ENCODE data around the gene C10orf88.

The C10orf88 gene

GRCh38 chr10:122993797-122994336, 39.8 kb upstream of the C10orf88 start:
- no peak overlapping the region for H3K23ac ChIP-seq (ENCODE audit: low read length in 2 of 2)
- WGBS: 89% methylated on average over 6 of the region's 6 CpGs

GRCh38 chr10:122992031-122992585, 38.1 kb upstream of the C10orf88 start:
- WGBS: no CpG with 5 or more reads among the region's 1 CpG
- H3K4ac ChIP-seq (ENCODE audit: low read depth in 1 of 2, low read length in 2 of 2): no peak overlapping the region

More at GRCh38 chr10:122993797-122994336, 39.8 kb upstream of the C10orf88 start:
- no peak overlapping the region for H4K8ac ChIP-seq (ENCODE audit: low read length)
- no peak overlapping the region for H2AFZ ChIP-seq (ENCODE audit: low read depth, low read length)
- H3K36me3 ChIP-seq (ENCODE audit: control insufficient read depth in 1 of 2, insufficient read depth in 2 of 2, low read depth in 1 of 2, low read length in 2 of 2): peaks cover 12 to 66% of the 10 kb centered on the region in 2 experiments
- no peak overlapping the region for H2BK12ac ChIP-seq (ENCODE audit: low read length in 2 of 2)
- no peak overlapping the region for H3K18ac ChIP-seq (ENCODE audit: low read depth in 1 of 2, low read length in 2 of 2)
- no peaks in the 10 kb centered on the region for H3K27me3 ChIP-seq (ENCODE audit: control insufficient read depth in 1 of 2, insufficient read depth in 1 of 2, low read length in 2 of 2)
- peaks cover under 1% of the 10 kb centered on the region for H3K4me1 ChIP-seq (ENCODE audit: control insufficient read depth, insufficient read depth, low read depth, low read length)
- no peak overlapping the region for H2BK5ac ChIP-seq (ENCODE audit: low read depth, low read length, poor library complexity, severe bottlenecking)
- H3K14ac ChIP-seq (ENCODE audit: low read length in 2 of 2): no peak overlapping the region
- H3K9me3 ChIP-seq (ENCODE audit: control insufficient read depth, low read length): no peaks in the 10 kb centered on the region
- DNase-seq: no peak
- H3K27ac ChIP-seq (ENCODE audit: low read length, poor library complexity, severe bottlenecking): no peak overlapping the region
- H3K79me1 ChIP-seq (replicated peaks; ENCODE audit: low read length, poor library complexity, severe bottlenecking): peaks cover 20% of the 10 kb centered on the region
- no peak overlapping the region for H2BK120ac ChIP-seq (ENCODE audit: low read depth, low read length)
- H3K9ac ChIP-seq (ENCODE audit: low read length): no peak overlapping the region
- no peak overlapping the region for H3K4me3 ChIP-seq (ENCODE audit: insufficient read depth in 1 of 2, low read depth in 1 of 2, low read length in 2 of 2)
- H3K4ac ChIP-seq (ENCODE audit: low read depth in 1 of 2, low read length in 2 of 2): no peak overlapping the region
- no peak overlapping the region for H3K4me2 ChIP-seq (ENCODE audit: low read length, poor library complexity, severe bottlenecking)
- H2BK15ac ChIP-seq (ENCODE audit: low read depth, poor library complexity, severe bottlenecking): no peak overlapping the region
- no peak overlapping the region for H4K91ac ChIP-seq (ENCODE audit: low read length)
- no peak overlapping the region for H2AK5ac ChIP-seq (ENCODE audit: low read length, severe bottlenecking)

GRCh38 chr10:122990278-122990677, 36.3 kb upstream of the C10orf88 start:
- peaks cover 10 to 46% of the 10 kb centered on the region in 2 experiments for H3K36me3 ChIP-seq (ENCODE audit: control insufficient read depth in 1 of 2, insufficient read depth in 2 of 2, low read depth in 1 of 2, low read length in 2 of 2)
- H3K9me3 ChIP-seq (ENCODE audit: control insufficient read depth, low read length): no peaks in the 10 kb centered on the region
- H2AFZ ChIP-seq (ENCODE audit: low read depth, low read length): no peak overlapping the region
- H2BK15ac ChIP-seq (ENCODE audit: low read depth, poor library complexity, severe bottlenecking): no peak overlapping the region
- H2BK5ac ChIP-seq (ENCODE audit: low read depth, low read length, poor library complexity, severe bottlenecking): no peak overlapping the region
- no peaks in the 10 kb centered on the region for H3K27me3 ChIP-seq (ENCODE audit: control insufficient read depth in 1 of 2, insufficient read depth in 1 of 2, low read length in 2 of 2)
- H3K18ac ChIP-seq (ENCODE audit: low read depth in 1 of 2, low read length in 2 of 2): no peak overlapping the region
- DNase-seq: no peak
- H3K14ac ChIP-seq (ENCODE audit: low read length in 2 of 2): no peak overlapping the region
- no peak overlapping the region for H2AK5ac ChIP-seq (ENCODE audit: low read length, severe bottlenecking)
- no peak overlapping the region for H3K4me3 ChIP-seq (ENCODE audit: insufficient read depth in 1 of 2, low read depth in 1 of 2, low read length in 2 of 2)
- no peak overlapping the region for H4K8ac ChIP-seq (ENCODE audit: low read length)
- no peak overlapping the region for H4K91ac ChIP-seq (ENCODE audit: low read length)
- no peak overlapping the region for H2BK120ac ChIP-seq (ENCODE audit: low read depth, low read length)
- peaks cover 7% of the 10 kb centered on the region for H3K79me1 ChIP-seq (replicated peaks; ENCODE audit: low read length, poor library complexity, severe bottlenecking)
- no peak overlapping the region for H3K23ac ChIP-seq (ENCODE audit: low read length in 2 of 2)
- 48% methylated on average over 3 of the region's 5 CpGs for WGBS
- no peak overlapping the region for H2BK12ac ChIP-seq (ENCODE audit: low read length in 2 of 2)
- H3K4me2 ChIP-seq (ENCODE audit: low read length, poor library complexity, severe bottlenecking): no peak overlapping the region
- H3K4ac ChIP-seq (ENCODE audit: low read depth in 1 of 2, low read length in 2 of 2): no peak overlapping the region
- no peaks in the 10 kb centered on the region for H3K4me1 ChIP-seq (ENCODE audit: control insufficient read depth, insufficient read depth, low read depth, low read length)
- no peak overlapping the region for H3K27ac ChIP-seq (ENCODE audit: low read length, poor library complexity, severe bottlenecking)
- no peak overlapping the region for H3K9ac ChIP-seq (ENCODE audit: low read length)

More at GRCh38 chr10:122992031-122992585, 38.1 kb upstream of the C10orf88 start:
- no peak overlapping the region for H2BK120ac ChIP-seq (ENCODE audit: low read depth, low read length)
- peaks cover 11% of the 10 kb centered on the region for H3K79me1 ChIP-seq (replicated peaks; ENCODE audit: low read length, poor library complexity, severe bottlenecking)
- H3K9ac ChIP-seq (ENCODE audit: low read length): no peak overlapping the region
- no peaks in the 10 kb centered on the region for H3K27me3 ChIP-seq (ENCODE audit: control insufficient read depth in 1 of 2, insufficient read depth in 1 of 2, low read length in 2 of 2)
- no peak for DNase-seq
- H2BK5ac ChIP-seq (ENCODE audit: low read depth, low read length, poor library complexity, severe bottlenecking): no peak overlapping the region
- H3K23ac ChIP-seq (ENCODE audit: low read length in 2 of 2): no peak overlapping the region
- H3K27ac ChIP-seq (ENCODE audit: low read length, poor library complexity, severe bottlenecking): no peak overlapping the region
- no peak overlapping the region for H2BK15ac ChIP-seq (ENCODE audit: low read depth, poor library complexity, severe bottlenecking)
- H2BK12ac ChIP-seq (ENCODE audit: low read length in 2 of 2): no peak overlapping the region
- no peaks in the 10 kb centered on the region for H3K4me1 ChIP-seq (ENCODE audit: control insufficient read depth, insufficient read depth, low read depth, low read length)
- no peak overlapping the region for H3K4me3 ChIP-seq (ENCODE audit: insufficient read depth in 1 of 2, low read depth in 1 of 2, low read length in 2 of 2)
- H3K36me3 ChIP-seq (ENCODE audit: control insufficient read depth in 1 of 2, insufficient read depth in 2 of 2, low read depth in 1 of 2, low read length in 2 of 2): peaks cover 12 to 61% of the 10 kb centered on the region in 2 experiments
- no peak overlapping the region for H4K8ac ChIP-seq (ENCODE audit: low read length)
- no peak overlapping the region for H4K91ac ChIP-seq (ENCODE audit: low read length)
- no peak overlapping the region for H3K14ac ChIP-seq (ENCODE audit: low read length in 2 of 2)
- H3K9me3 ChIP-seq (ENCODE audit: control insufficient read depth, low read length): no peaks in the 10 kb centered on the region
- H2AFZ ChIP-seq (ENCODE audit: low read depth, low read length): no peak overlapping the region
- H2AK5ac ChIP-seq (ENCODE audit: low read length, severe bottlenecking): no peak overlapping the region
- H3K4me2 ChIP-seq (ENCODE audit: low read length, poor library complexity, severe bottlenecking): no peak overlapping the region
- H3K18ac ChIP-seq (ENCODE audit: low read depth in 1 of 2, low read length in 2 of 2): no peak overlapping the region

GRCh38 chr10:122988501-122988900, 34.5 kb upstream of the C10orf88 start:
- Histone ChIP-seq H4K8ac (ENCODE audit: low read length) (no peak overlapping the region), H3K4me1 (ENCODE audit: control insufficient read depth, insufficient read depth, low read depth, low read length) (no peaks in the 10 kb centered on the region), H2BK12ac (ENCODE audit: low read length in 2 of 2) (no peak overlapping the region), H2BK120ac (ENCODE audit: low read depth, low read length) (no peak overlapping the region), H3K23ac (ENCODE audit: low read length in 2 of 2) (no peak overlapping the region), H4K91ac (ENCODE audit: low read length) (no peak overlapping the region), H2AFZ (ENCODE audit: low read depth, low read length) (no peak overlapping the region), H3K14ac (ENCODE audit: low read length in 2 of 2) (no peak overlapping the region), H3K9ac (ENCODE audit: low read length) (no peak overlapping the region), H3K79me1 (replicated peaks; ENCODE audit: low read length, poor library complexity, severe bottlenecking) (no peaks in the 10 kb centered on the region), H3K18ac (ENCODE audit: low read depth in 1 of 2, low read length in 2 of 2) (no peak overlapping the region), H3K4me3 (ENCODE audit: insufficient read depth in 1 of 2, low read depth in 1 of 2, low read length in 2 of 2) (no peak overlapping the region), H3K27ac (ENCODE audit: low read length, poor library complexity, severe bottlenecking) (no peak overlapping the region), H2BK15ac (ENCODE audit: low read depth, poor library complexity, severe bottlenecking) (no peak overlapping the region), H2BK5ac (ENCODE audit: low read depth, low read length, poor library complexity, severe bottlenecking) (no peak overlapping the region), H2AK5ac (ENCODE audit: low read length, severe bottlenecking) (no peak overlapping the region), H3K4ac (ENCODE audit: low read depth in 1 of 2, low read length in 2 of 2) (no peak overlapping the region), H3K36me3 (ENCODE audit: control insufficient read depth in 1 of 2, insufficient read depth in 2 of 2, low read depth in 1 of 2, low read length in 2 of 2) (peaks cover 5 to 38% of the 10 kb centered on the region in 2 experiments), H3K27me3 (ENCODE audit: control insufficient read depth in 1 of 2, insufficient read depth in 1 of 2, low read length in 2 of 2) (no peaks in the 10 kb centered on the region), H3K4me2 (ENCODE audit: low read length, poor library complexity, severe bottlenecking) (no peak overlapping the region), H3K9me3 (ENCODE audit: control insufficient read depth, low read length) (no peaks in the 10 kb centered on the region)
- WGBS: no CpG with 5 or more reads among the region's 2 CpGs
- no peak for DNase-seq
